ENCODE data around the gene PTPN5.

PTPN5 gene

GRCh38 chr11:18774801-18775200 is 16.8 kb downstream of the PTPN5 start:
- no peak for DNase-seq (ENCODE audit: low read depth)
- TF ChIP-seq CTCF (IDR thresholded peaks at IDR 0.05; ENCODE audit: control insufficient read depth, insufficient read depth, low read depth, low read length, missing control alignments), result no peak
- H3K4me3 ChIP-seq (ENCODE audit: control insufficient read depth, low read depth, low read length), result no peak overlapping the region

- DNase-seq (ENCODE audit: low read depth), result no peak
- H3K4me3 ChIP-seq (ENCODE audit: control insufficient read depth, low read depth, low read length), result no peak overlapping the region
- no peak for TF ChIP-seq CTCF (IDR thresholded peaks at IDR 0.05; ENCODE audit: control insufficient read depth, insufficient read depth, low read depth, low read length, missing control alignments)
Measured at GRCh38 chr11:18773681-18774080, 17.9 kb downstream of the PTPN5 start.

GRCh38 chr11:18773104-18773503 is 18.5 kb downstream of the PTPN5 start:
- no peak overlapping the region for H3K4me3 ChIP-seq (ENCODE audit: control insufficient read depth, low read depth, low read length)
- no peak for TF ChIP-seq CTCF (IDR thresholded peaks at IDR 0.05; ENCODE audit: control insufficient read depth, insufficient read depth, low read depth, low read length, missing control alignments)
- DNase-seq (ENCODE audit: low read depth), result no peak

- no peak for DNase-seq (ENCODE audit: low read depth)
- no peak overlapping the region for H3K4me3 ChIP-seq (ENCODE audit: control insufficient read depth, low read depth, low read length)
- TF ChIP-seq CTCF (IDR thresholded peaks at IDR 0.05; ENCODE audit: control insufficient read depth, insufficient read depth, low read depth, low read length, missing control alignments), result no peak
Measured at GRCh38 chr11:18772211-18772610, 19.4 kb downstream of the PTPN5 start.

GRCh38 chr11:18771266-18772035 is 20.1 kb downstream of the PTPN5 start:
- no peak overlapping the region for H3K4me3 ChIP-seq (ENCODE audit: control insufficient read depth, low read depth, low read length)
- TF ChIP-seq CTCF (IDR thresholded peaks at IDR 0.05; ENCODE audit: control insufficient read depth, insufficient read depth, low read depth, low read length, missing control alignments), result no peak
- DNase-seq (ENCODE audit: low read depth), result no peak

GRCh38 chr11:18770479-18771125 is 21.0 kb downstream of the PTPN5 start:
- no peak for TF ChIP-seq CTCF (IDR thresholded peaks at IDR 0.05; ENCODE audit: control insufficient read depth, insufficient read depth, low read depth, low read length, missing control alignments)
- H3K4me3 ChIP-seq (ENCODE audit: control insufficient read depth, low read depth, low read length), result no peak overlapping the region
- no peak for DNase-seq (ENCODE audit: low read depth)
